GM03348 (cell line): ENCODE results near the gene SYT2.
"Not testable (repeated sequence)": the region's sequence is repeated elsewhere in the genome, so short reads cannot be mapped to it uniquely, and the experiment has no call there.

ENCODE experiments used
- DNase-seq: peaks from one replicate; pipeline ENCODE4 v3.0.0; 2012; ENCODE audit warnings: low spot score

Gene SYT2

GRCh38 chr1:202710070-202711045 is at the start of gene SYT2:
Gene SYT2, minus strand, starts transcription at chr1:202710454. Its CDS starts 104,682 bp downstream, at chr1:202605772.
- DNase-seq: peak; percentile 58

- DNase-seq: no peak
Observed at GRCh38 chr1:202756391-202756790, 46.1 kb upstream of the SYT2 start.

- DNase-seq: no peak
Observed at GRCh38 chr1:202754293-202754692, 44.0 kb upstream of the SYT2 start.

GRCh38 chr1:202752774-202753173 is 42.5 kb upstream of the SYT2 start:
- DNase-seq: no peak

GRCh38 chr1:202750761-202751160 is 40.5 kb upstream of the SYT2 start:
- no peak for DNase-seq

GRCh38 chr1:202750024-202750423 is 39.8 kb upstream of the SYT2 start:
- no peak for DNase-seq

GRCh38 chr1:202745323-202745888 is 35.2 kb upstream of the SYT2 start:
- no peak for DNase-seq

- DNase-seq: not testable (repeated sequence)
Observed at GRCh38 chr1:202744770-202745169, 34.5 kb upstream of the SYT2 start.

GRCh38 chr1:202742496-202742895 is 32.2 kb upstream of the SYT2 start:
- no peak for DNase-seq

GRCh38 chr1:202733251-202733650 is 23.0 kb upstream of the SYT2 start:
- DNase-seq: no peak

- DNase-seq: no peak
Observed at GRCh38 chr1:202728951-202729350, 18.7 kb upstream of the SYT2 start.

- DNase-seq: no peak
Observed at GRCh38 chr1:202725526-202725925, 15.3 kb upstream of the SYT2 start.

- no peak for DNase-seq
Observed at GRCh38 chr1:202723708-202724107, 13.5 kb upstream of the SYT2 start.

- not testable (repeated sequence) for DNase-seq
Observed at GRCh38 chr1:202723046-202723445, 12.8 kb upstream of the SYT2 start.

- DNase-seq: no peak
Observed at GRCh38 chr1:202716654-202717053, 6.4 kb upstream of the SYT2 start.

- not testable (repeated sequence) for DNase-seq
Observed at GRCh38 chr1:202714202-202714601, 3.9 kb upstream of the SYT2 start.

GRCh38 chr1:202713110-202713509 is 2.9 kb upstream of the SYT2 start:
- DNase-seq: no peak

- DNase-seq: no peak
Observed at GRCh38 chr1:202711949-202712635, 1.8 kb upstream of the SYT2 start.

GRCh38 chr1:202709276-202710041 is 795 bp downstream of the SYT2 start:
- DNase-seq: no peak

- no peak for DNase-seq
Observed at GRCh38 chr1:202708456-202709275, 1.6 kb downstream of the SYT2 start.

GRCh38 chr1:202706851-202707250 is 3.4 kb downstream of the SYT2 start:
- no peak for DNase-seq
